ENCODE measurements around the gene ISYNA1.

GRCh38 chr19:18450021-18450930 lies 12.3 kb upstream of the ISYNA1 start:
- TF ChIP-seq CTCF (IDR thresholded peaks at IDR 0.05; ENCODE audit: low read depth, low read length, poor library complexity, severe bottlenecking) (no peak), EZH2phosphoT487 (IDR thresholded peaks at IDR 0.05; ENCODE audit: borderline replicate concordance, low read length) (no peak)

Data from DOHH2 (cell line).